ENCODE measurements around the gene HMX1. TPM values are rescaled to one million over a fixed set of nuclear protein-coding genes. Genes with fewer than 3 reads are reported as not detected.

Gene HMX1
- total RNA-seq, 4 donors from 2014 or later, result not detected

DNA sequence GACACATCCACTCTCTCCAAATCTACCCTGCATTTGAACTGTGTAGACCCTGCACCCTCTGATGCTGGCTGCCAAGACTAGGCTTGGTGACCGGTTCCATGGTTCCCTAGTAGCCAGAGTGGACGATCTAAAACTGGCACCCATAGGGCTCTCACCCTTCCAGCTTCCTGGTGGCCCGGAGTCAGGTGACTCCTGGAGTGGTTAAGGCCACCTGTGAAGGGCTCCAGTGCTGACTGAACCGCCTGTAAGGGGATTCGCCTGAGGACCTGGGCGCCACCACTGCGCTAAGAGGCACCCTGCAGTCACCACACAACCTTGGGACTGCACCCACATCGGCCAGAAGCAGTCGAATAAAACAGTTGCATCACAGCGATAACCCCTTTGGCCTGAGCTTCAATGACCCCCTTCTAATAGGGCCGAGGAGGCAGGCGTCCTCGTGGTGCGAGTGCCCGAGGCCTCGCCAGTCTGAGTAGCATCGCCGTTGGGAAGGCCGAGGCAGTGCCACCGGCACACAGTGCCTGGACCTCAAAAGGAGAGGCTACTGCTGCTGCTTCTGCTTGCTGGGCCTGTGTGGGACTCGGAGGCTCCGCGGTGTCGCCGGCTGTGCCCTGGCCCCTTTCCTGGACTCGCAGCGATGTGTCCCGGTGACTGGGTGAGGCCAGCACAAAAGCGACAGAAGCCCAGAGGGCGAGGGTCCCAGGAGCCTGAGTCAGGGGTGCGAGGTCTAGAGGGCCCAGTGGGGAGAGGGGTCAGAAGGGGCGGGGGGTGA lies 6.5 kb downstream of the HMX1 start:
- no peaks in the 10 kb centered on the region for H3K9me3 ChIP-seq
- H3K36me3 ChIP-seq, result no peaks in the 10 kb centered on the region
- H3K27ac ChIP-seq, result no peak overlapping the region
- H3K27me3 ChIP-seq, result peaks cover 100% of the 10 kb centered on the region
- TF ChIP-seq EP300 (IDR thresholded peaks at IDR 0.05), result no peak
- TF ChIP-seq, protein P1, sequence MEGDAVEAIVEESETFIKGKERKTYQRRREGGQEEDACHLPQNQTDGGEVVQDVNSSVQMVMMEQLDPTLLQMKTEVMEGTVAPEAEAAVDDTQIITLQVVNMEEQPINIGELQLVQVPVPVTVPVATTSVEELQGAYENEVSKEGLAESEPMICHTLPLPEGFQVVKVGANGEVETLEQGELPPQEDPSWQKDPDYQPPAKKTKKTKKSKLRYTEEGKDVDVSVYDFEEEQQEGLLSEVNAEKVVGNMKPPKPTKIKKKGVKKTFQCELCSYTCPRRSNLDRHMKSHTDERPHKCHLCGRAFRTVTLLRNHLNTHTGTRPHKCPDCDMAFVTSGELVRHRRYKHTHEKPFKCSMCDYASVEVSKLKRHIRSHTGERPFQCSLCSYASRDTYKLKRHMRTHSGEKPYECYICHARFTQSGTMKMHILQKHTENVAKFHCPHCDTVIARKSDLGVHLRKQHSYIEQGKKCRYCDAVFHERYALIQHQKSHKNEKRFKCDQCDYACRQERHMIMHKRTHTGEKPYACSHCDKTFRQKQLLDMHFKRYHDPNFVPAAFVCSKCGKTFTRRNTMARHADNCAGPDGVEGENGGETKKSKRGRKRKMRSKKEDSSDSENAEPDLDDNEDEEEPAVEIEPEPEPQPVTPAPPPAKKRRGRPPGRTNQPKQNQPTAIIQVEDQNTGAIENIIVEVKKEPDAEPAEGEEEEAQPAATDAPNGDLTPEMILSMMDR (IDR thresholded peaks at IDR 0.05), result no peak
- TF ChIP-seq POLR2A (IDR thresholded peaks at IDR 0.05), result no peak
- TF ChIP-seq POLR2AphosphoS5 (IDR thresholded peaks at IDR 0.05), result no peak
- no peak overlapping the region for H3K4me3 ChIP-seq
- ATAC-seq, result no peak
- H3K4me1 ChIP-seq, result peaks cover 0 to 35% (median 0%) of the 10 kb centered on the region in 3 donors
- WGBS, 2 donors (ENCODE audit: low coverage in 1 of 2), result 0 to 86% methylated on average over 1 to 2 of the region's 32 CpGs

DNA sequence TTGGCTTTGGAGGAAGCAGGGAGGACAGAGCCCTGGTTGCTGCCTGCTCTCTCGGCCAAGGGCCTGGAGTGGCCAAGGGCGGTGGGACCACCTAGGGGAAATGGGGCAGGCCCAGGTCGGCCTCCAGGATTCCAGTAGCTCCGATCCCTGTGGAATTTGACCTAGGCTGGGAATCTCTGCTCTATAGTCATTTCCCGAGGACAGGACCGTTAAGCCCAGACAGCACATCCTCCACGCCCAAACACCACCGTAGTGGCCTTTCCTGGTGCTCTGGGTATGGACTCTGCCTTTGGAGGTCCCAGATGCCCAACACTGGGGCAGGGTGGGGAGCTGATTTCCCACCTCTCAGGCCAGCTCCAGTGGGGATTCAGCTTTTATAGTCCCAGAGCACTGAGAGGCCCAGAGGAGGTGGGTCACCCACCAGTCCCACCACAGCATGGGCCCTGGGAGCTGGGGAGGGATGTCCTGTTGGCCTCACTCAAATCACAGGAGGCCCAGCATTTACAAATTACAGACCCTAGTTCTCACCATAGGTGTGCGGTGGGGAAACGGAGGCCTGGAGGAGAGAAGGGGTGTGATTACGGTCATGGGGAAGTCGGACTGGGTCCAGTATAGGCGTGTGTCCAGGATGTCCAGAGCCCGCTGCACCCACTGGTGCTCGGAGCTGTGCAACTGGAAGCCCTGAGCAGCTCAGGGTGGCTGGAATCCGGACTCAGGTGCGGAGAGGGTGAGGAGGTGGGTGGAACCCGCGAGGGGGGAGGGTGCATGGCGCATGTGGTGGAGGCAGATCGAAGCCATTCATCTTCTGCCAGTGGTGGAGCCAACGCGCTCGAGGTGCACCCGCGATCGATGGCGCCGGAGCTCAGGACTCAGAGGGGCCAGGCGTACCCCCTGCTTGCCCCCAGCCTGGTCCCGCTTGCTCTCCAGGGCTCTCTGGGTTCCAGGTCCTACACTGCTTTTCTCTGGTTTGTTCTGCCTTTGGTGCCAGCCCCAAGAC lies 7.7 kb downstream of the HMX1 start:
- no peak overlapping the region for H3K27ac ChIP-seq
- H3K4me3 ChIP-seq, result no peak overlapping the region
- no peaks in the 10 kb centered on the region for H3K9me3 ChIP-seq
- no peaks in the 10 kb centered on the region for H3K36me3 ChIP-seq
- 8% methylated on average over 12 of the region's 31 CpGs; no CpG with 5 or more reads in 1 of the 2 donors for WGBS, 2 donors (ENCODE audit: low coverage in 1 of 2)
- TF ChIP-seq POLR2A (IDR thresholded peaks at IDR 0.05) (no peak), EP300 (IDR thresholded peaks at IDR 0.05) (no peak), POLR2AphosphoS5 (IDR thresholded peaks at IDR 0.05) (no peak)
- TF ChIP-seq, protein P1 (IDR thresholded peaks at IDR 0.05), result no peak
- ATAC-seq, result no peak
- peaks cover 0 to 41% (median 0%) of the 10 kb centered on the region in 3 donors for H3K4me1 ChIP-seq
- peaks cover 100% of the 10 kb centered on the region for H3K27me3 ChIP-seq

DNA sequence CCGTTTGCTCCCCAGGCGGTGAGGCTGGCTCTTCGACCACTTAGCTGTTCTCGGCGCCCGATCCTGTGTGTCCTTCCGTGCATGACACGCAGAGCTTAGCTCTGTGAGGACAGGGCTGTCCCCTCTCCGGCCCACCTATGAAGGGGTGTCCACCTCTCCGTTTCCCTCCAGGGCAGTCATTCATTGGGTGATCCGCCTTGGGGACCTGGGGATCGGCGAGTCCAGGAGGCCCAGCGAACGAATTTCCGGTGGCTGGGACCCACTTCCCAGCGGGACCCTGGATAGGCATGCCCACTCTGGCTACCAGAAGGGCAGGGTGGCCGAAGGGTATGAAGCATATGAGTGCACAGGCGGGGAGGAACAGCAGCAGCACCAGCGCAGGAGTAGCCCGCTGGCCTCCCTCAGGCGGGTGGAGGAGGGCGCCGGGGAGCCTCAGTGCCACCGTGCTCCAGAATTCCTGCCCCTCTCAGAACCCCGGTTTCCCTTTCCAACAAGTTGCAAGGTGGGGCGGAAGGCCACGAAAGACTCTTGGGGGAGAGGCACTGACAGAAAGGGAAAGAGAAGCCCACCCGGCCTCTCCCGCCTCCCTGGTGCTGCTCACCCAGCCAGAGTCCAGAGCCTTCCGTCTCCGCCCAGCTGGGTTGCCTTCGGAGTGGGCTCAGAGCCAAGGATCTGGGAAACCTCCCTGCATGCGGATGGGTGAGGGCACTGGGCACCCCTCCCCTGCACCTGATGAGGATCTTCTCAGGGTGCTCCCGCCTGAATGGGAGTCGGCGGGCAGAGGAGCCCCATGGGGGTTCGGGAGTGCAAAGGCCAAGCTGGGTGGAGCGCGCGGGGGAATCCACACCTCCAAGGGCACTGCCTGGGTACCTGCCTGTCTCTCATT lies 8.6 kb downstream of the HMX1 start:
- peaks cover 100% of the 10 kb centered on the region for H3K27me3 ChIP-seq
- no peaks in the 10 kb centered on the region for H3K36me3 ChIP-seq

DNA sequence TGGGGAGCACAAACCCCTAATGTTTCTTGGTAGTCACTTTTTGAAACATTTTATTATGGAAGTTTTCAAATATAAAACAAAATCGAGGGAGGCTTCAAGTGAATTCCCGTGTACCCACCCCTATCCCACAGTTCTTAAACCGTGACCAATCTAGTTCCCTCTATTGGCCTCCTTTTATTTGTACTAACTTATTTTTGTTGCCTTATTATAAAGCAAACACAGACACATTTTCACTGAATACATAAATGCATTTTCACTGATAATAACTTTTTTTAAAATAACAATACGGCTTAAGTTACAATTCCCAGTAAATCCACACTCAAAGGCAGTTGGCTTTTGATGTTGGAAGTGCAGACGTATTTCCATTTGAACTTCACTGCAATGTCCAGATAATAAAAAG lies 9.3 kb downstream of the HMX1 start:
- Histone ChIP-seq H3K36me3 (no peaks in the 10 kb centered on the region), H3K27me3 (peaks cover 100% of the 10 kb centered on the region), H3K4me1 (peaks cover 0 to 48% (median 12%) of the 10 kb centered on the region in 3 donors), H3K4me3 (no peak overlapping the region), H3K27ac (no peak overlapping the region), H3K9me3 (no peaks in the 10 kb centered on the region)
- TF ChIP-seq EP300 (IDR thresholded peaks at IDR 0.05) (no peak), POLR2AphosphoS5 (IDR thresholded peaks at IDR 0.05) (no peak), POLR2A (IDR thresholded peaks at IDR 0.05) (no peak)
- TF ChIP-seq, protein P1 (IDR thresholded peaks at IDR 0.05), result no peak
- whole genome bisulfite sequencing, 2 donors (ENCODE audit: low coverage in 1 of 2), result 1 to 5% methylated on average over 5 of the region's 5 CpGs
- ATAC-seq, result no peak

More for the DNA sequence above, 8.6 kb downstream of the HMX1 start:
- no peaks in the 10 kb centered on the region for H3K9me3 ChIP-seq
- 0 to 3% methylated on average over 3 to 9 of the region's 41 CpGs for WGBS, 2 donors (ENCODE audit: low coverage in 1 of 2)
- H3K4me1 ChIP-seq, result peaks cover 0 to 48% (median 4%) of the 10 kb centered on the region in 3 donors
- no peak overlapping the region for H3K4me3 ChIP-seq
- H3K27ac ChIP-seq, result no peak overlapping the region
- no peak for ATAC-seq
- TF ChIP-seq EP300 (IDR thresholded peaks at IDR 0.05) (no peak), POLR2AphosphoS5 (IDR thresholded peaks at IDR 0.05) (no peak), POLR2A (IDR thresholded peaks at IDR 0.05) (no peak)
- TF ChIP-seq, protein P1 (IDR thresholded peaks at IDR 0.05), result no peak

All from gastroesophageal sphincter (tissue), 4 donors.